HG03066 (cell line): ENCODE data around the gene GPC5.
"Not testable (repeated sequence)": the region's sequence is repeated elsewhere in the genome, so short reads cannot be mapped to it uniquely, and the experiment has no call there.

ENCODE experiments used
- ATAC-seq: cut with Tn5 transposase; IDR thresholded peaks from one replicate; pipeline ENCODE4 v1.9.1; 2021; ENCODE audit warnings: low read depth; ENCODE audit not compliant: unreplicated experiment

The GPC5 gene

DNA sequence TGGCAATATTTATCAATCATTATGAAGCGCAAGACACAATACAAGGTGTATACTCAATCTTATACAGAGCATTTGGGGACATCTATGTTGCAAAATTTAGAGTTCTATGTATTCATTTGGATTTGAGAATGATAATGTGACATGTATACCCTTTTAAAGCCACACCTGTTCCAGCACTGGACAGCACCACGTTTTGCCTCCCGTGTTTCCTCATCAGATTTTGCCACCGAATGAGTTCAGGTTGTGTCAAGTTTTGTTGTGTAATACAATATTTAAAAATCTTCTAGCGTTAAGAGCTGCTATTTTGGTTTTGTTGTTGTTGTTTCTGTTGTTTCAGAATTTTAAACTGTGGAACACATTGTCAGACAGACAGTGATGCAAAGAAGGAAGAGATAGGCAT, 1259.9 kb downstream of the GPC5 start:
- no peak for ATAC-seq

DNA sequence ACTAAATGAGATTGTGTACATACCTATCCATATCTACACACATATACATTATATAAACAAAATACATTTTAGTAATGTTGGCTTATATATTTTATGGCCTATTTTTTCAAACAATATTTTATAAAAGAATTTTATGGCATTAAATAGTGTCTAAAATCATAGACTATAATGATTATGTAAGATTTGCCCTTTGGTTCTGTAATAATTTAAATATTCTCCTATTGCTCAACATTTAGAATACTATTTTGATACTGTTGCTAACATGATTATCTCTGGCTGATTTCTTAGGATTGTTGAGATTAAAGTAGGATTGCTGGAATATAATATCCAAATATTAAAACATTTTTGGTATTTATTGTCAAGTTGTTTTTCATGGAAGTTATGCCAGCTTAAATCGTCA, 1263.0 kb downstream of the GPC5 start:
- ATAC-seq = no peak

DNA sequence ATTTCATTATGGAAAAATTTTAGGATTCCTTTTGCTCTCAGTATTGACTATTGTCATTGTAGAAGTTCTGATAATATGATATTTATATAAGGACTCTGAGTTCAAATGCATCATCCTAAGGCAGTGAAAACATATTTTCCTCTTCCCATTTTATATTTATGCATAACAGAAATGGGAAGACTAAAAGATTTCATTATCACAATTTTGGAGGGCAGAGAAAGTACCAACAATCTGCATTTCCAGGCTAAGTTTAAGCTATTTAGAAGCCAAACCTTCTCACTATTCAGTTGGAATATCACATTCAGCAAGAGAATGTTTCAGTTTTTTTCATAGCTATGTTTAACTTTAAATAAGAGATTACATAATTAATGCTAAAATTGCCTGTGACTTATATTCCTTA, 1269.7 kb downstream of the GPC5 start:
- no peak for ATAC-seq

DNA sequence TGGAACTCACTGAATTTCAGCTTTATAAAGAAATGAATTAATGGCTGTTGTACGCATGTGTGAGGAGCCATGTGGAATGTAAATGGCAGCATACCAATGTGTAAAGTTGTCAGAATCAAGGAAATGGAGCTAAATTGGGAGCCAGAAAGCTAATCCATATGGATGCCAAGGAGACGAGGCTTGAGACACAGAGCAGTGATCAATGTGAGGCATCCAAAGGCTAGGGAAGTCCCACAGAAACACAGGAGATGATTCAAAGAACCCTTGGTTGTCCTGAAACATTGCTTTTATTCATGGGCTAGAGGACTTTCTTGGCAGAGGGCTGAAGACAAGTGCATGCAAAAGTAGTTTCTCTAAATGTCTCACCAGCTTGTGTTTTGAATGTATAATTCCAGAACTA, 1271.7 kb downstream of the GPC5 start:
- ATAC-seq = no peak

DNA sequence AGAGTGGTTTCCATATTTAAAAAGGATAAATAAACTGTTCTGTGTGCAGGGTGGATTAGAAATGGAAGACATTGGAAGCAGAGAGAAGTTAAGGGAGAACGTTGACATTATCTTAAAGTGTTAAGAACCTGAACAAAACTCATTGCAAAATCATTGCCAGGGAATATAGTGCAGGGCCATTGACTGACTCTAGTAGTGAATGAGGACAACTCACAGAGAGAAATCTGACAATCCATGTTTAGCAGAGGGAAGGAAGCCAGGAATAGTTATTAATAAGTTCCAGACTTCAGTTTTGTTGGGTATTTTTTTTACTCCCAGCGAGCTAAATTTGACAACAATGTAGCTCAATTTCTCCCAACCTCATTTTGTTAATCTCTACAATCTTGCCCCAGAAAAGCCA, 1273.4 kb downstream of the GPC5 start:
- ATAC-seq = no peak

DNA sequence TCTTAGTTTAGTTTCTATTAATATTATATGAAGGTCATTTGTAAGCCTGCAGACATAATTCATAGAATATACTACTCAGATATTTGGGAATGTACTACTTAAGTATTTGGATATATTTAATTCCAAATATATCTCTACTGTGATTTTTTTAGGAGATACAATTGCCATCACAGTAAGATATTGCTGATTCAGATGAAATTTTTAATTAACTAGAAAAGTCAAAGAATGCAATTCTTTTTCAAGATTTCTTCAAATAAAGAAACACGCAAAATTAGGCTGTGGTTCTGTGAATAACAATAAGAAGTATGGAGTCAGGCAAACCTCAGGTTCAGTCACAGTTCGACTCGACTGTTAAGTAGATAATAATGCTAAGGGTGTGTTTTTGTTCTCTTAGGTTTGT, 1277.8 kb downstream of the GPC5 start:
- no peak for ATAC-seq

DNA sequence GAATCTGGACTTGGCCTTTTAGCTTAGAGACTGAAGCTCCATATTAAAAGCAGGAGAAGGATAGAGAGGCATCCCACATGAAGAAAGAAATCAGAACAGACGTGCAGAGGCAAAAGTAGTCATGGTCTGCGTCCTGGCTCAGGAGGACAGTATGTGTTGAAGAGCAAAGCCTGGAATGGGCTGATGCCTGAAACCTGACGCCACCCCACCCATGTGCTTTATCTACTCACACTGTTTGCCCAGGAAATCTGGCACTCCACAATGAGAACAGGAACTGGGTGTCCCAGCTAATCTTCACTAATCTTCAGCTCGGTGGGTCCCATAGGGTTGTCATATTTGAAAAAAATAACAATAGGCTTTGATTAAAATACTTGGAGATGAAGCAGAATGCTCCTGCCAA, 1279.2 kb downstream of the GPC5 start:
- no peak for ATAC-seq

DNA sequence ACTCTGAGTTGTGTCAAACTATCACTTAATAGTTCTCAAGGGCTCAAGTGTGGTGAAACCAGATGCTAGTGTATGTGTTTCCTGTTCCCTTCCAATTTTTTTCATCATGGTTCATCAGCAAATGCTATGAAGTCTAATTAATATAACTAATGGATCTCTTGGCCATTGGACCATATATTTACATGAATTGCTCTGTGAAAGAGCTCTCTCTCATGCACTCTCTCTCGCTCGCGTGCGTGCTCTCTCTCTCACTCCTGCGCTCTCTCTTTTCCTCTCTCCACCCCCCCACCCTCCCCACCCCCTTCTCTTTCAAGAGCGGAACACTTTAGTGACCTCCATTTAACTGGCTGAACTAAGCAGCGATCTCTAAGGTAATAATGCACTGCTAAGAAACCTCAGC, 1281.2 kb downstream of the GPC5 start:
- ATAC-seq = no peak

DNA sequence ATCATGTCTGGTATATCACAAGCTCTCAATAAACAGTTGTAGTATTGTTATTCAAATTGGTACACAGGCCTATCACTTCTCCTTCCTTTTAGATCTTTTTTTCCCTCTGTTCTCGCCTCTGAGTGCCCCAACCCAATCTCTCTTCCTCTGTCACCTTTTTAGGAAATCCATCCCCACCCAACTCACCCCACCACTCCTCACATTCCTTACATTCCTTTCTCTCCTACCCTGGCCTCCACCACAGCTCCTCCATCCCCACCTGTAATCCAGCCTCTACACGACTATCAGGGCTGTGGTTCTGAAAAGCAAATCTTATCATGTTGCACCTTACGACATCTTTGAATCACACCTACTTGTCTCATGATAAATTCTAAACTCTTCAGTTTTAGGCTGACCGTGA, 1282.8 kb downstream of the GPC5 start:
- ATAC-seq = no peak

DNA sequence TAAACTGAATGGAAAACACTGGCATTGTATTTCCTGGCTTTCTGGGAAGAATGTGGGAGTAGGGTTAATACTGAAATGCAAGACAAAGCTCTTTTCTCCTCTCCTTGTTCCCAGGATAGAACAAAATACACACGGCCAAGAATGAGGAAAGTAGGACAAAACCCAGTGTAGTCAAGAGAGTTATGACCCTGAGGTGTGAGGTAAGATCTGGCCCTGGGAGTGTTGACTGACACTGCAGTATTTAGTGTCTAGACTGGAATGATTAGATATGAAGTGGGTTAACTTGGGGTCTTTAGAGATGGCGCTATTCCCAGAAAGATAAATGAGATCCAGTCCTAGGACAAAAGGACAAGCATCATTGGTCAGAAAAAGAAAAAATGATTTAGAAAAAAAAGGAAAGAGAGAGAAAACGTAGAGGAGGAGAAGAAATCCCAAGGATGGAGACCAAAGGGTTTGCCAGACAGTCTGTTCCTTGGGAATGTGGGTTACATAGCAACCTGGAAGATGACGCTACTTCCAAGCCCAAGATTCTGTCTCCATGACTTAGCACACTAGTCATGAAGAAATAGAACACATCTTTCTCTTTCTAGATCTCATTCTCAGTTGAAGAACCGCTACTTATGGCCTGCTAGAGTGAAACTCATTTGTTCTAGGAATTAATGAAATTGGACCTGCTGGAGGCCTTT, 1284.6 kb downstream of the GPC5 start:
- ATAC-seq = no peak

DNA sequence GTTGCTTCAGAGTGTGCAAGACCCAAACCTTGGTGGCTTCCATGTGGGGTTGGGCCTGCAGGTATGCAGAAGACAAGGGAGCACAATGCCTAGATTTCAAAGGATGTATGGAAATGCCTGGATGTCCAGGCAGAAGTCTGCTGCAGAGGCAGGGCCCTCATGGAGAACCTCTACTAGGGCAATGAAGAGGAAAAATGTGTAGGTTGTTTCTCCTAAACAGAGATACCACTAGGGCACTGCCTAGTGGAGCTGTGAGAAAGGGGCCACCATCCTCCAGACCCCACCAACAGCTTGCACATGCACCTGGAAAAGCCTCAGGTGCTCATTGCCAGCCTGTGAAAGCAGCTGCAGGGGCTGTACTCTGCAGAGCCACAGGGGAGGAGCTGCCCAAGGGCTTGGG, 1295.6 kb downstream of the GPC5 start:
- ATAC-seq = no peak

DNA sequence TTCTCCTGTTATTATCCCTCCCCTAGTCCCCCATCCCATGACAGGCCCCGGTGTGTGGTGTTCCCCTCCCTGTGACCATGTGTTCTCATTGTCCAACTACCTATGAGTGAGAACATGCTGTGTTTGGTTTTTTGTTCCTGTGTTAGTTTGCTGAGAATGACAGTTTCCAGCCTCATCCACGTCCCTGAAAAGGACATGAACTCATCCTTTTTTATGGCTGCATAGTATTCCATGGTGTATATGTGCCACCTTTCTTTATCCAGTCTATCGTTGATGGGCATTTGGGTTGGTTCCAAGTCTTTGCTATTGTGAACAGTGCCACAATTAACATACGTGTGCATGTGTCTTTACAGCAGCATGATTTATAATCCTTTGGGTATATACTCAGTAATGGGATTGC, 1297.4 kb downstream of the GPC5 start:
- not testable (repeated sequence) for ATAC-seq

DNA sequence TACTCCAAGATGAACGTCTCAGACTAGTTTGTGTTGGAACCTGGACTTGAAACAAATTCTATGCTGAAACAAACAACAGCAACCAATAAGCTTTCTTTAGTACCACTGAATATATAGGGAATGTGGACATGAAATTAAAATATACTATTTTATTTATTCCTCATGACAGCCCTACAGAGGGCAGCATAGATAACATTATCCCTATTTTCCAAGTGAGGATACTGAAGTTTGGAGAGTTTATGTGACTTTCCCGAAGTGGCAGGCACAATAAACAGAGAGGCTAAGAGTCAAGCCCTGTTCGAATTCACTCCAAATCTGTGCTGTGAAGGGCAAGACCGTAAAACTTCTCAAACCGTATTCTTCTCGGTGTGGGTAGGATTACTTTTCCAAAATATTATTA, 1318.3 kb downstream of the GPC5 start:
- ATAC-seq = no peak

DNA sequence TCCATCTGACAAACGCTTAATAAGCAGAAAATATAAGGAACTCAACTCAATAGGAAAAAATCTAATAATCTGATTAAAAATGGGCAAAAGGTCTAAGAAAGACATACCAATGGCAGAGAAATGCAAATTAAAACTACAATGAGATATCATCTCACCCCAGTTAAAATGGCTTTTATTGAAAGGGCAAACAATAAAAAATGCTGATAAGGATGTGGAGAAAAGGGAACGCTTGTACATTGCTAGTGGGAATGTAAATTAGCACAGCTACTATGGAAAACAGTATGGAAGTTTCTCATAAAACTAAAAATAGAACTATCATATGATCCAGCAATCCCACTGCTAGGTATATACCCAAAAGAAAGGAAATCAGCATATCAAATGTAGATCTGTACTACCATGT, 1319.4 kb downstream of the GPC5 start:
- ATAC-seq = no peak

DNA sequence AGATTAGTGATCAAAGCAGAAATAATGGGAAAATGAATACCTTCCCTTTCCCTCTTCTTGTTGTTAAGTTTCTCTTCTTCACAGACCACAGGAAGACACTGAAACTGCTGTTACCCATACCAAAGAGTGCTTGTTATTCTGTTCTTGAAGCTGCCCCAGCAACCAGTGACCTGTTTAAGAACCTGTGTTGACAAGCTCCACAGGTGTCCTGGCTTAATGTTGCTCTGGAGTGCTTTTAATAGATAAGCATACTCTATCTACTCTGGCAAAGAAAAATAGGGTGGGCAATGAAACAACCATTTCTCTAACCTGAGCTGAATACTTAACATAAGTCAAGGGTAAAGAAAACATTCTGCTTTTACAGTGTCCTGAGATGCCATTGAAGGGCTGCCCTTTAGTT, 1321.4 kb downstream of the GPC5 start:
- ATAC-seq = no peak

DNA sequence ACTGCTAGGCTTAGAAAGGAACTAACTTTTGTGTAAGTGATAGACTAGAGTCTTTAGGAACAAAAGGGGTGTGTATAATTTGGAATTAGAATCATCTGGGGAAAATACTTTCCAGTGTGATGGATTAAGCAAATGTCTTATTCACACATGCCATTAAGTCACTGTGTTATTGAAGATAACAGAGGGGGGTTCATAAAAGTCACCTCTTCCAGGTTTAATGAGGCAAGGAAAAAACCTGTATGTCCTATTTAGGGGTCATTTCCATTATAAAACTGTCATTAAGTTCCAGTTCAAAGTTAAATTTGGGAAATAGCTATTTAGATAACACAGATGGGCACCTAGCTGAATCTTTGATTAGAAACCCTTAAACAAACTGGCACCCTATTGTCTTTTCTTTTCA, 1323.2 kb downstream of the GPC5 start:
- no peak for ATAC-seq

DNA sequence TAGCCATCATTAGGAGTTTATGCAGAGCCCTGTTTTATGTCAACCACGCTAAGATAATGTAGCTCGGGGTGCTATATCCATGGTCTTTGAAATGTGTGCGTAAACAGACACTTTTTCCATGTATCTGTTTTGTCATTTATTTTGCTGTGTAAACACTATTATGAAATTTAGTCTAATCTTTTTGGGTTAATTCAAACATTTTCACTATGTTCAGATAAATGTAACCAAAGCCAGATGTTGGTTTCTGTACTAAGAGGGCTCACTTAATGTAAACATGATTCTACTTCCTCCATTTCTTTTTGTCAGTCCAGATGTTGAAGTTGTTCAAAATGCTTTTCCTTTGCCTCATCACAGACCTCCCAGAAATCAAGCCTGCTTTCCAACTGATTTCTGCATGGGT, 1328.7 kb downstream of the GPC5 start:
- ATAC-seq = no peak

DNA sequence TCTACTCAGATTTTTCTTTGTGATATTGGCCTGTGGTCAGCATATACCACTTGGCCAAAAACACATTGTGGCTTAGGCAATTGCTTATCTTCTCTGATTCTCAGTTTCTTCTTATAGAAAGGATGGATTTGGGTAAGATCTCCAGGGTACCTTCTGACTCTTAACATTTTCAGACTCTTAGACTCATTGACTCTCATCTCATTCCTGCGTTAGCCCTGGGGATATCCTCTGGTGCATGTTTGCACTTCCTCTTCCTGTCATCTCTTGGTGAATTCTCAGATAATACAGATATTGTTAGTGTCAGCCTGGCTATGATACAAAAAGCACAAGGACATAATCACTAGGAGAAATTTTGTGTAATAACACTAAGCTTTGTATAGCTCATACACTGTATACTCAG, 1335.6 kb downstream of the GPC5 start:
- ATAC-seq = no peak

DNA sequence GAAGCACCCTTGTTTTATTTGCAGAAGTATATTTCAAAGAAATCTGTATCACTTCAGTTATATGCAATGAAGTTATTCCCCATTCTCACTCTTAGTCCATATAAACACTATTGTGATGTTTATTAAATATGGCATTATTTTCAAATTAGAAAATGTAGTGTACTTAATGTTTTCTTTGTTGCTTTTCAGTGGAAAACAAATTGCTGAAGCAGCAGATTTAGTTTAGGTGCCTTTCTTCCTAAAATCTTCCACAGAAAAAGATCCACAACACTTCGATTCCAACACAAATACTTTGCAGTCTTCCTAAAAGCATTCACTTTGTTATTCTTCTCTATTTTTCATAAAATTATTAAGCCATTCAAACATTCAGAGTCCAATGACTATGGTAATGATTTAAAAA, 1336.1 kb downstream of the GPC5 start:
- ATAC-seq = no peak

DNA sequence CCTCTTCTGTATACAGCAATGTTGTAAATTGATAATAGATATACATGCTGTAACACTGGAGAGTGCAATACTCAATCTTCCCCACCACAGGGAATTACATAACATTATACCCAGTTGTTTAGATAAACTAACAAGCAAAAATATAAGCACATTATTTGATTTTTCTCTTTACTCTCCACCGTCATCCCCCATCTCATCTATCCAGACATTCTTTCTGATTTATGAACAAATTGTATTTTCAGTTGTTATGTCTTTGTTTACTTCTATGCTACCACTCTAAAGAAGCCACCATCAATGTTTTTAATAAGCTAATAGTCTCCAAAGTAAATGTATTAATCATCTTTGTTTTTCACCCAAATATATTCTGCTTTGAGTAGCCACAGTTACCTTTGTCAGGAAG, 1337.5 kb downstream of the GPC5 start:
- ATAC-seq = no peak

DNA sequence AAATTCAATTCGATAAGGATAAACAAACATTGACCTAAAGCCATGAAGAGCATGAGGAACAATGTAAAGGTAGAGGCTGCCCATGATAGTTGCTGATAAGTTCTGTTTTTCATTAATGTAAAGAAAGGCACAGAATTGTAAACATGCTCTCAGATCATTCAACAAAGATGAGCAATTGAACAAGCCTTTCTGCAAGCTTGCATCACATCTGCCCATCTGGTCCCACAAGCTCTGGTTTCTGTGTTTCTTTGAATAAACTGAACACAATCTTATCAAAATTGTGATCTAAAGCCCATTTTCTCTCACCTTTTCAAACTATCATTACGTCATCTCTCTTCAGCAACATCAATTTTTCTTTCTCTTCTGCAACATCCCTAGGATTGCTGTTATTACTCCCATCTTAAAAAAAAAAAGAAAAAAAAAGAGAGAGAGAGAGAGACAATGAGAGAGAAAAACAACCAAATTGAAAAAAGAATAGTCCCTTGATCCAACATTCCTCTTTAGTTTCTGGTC, 1340.9 kb downstream of the GPC5 start:
- no peak for ATAC-seq

DNA sequence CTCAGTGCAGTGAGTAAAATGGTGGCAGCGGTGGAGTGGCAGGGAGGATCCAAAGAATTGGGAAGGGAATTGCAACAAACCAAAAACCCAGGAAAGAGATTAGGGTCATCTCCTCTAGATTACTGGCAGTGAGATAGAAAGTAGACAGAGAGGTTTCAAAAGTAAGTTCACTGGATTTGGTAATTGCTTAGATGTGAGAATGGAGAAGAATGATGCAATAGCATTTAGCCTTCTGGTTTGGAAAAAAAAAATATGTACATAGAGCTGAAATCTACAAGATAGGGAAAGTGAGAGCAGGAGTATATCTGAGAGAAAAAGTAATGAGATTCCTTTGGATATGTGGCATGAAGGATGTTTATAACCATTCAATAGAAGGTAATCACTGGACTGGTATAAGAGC, 1345.6 kb downstream of the GPC5 start:
- no peak for ATAC-seq

DNA sequence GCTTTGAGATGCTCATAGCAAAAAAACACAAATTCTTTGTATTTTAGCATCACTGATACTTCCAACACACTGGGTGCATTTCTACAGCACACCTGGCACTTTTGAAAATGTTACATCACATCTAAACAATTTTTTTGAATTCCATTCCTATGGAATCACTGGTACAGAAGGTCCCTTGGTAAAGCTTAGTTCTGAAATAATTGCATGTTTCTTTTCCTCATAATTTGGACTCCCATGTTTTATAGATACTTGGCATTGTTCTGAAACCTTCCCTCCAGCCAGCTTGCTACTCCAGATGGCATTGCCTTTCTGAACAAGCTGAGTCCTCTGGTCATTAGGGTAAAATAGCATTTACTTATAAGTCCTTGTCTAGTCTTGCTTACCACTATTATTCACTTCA, 1346.8 kb downstream of the GPC5 start:
- no peak for ATAC-seq
